Stimulated activated CD8-positive, alpha-beta memory T cell treated with anti-CD3 and anti-CD28 coated beads, Interleukin-4, amount 100 ng/mL, for 4 hours (primary cell): ENCODE measurements around the gene CHMP5.

ENCODE experiments used
- DNase-seq, 2 donors: peaks; one replicate each; pipeline ENCODE4 v3.0.0-alpha.2; 2020; ENCODE audit warnings: low read depth in 2 of 2, low spot score in 1 of 2

The CHMP5 gene

GRCh38 chr9:33264473-33265177 lies at the start of gene CHMP5, which contains the start of gene BAG1:
Gene CHMP5 (plus strand): TSS chr9:33265049. CDS start chr9:33265079, 30 bp downstream.
Gene BAG1 (minus strand): TSS chr9:33264708.
- peak; percentile 99 to 100 for DNase-seq

GRCh38 chr9:33220681-33221567 lies 43.9 kb upstream of the CHMP5 start:
- no peak for DNase-seq

DNA sequence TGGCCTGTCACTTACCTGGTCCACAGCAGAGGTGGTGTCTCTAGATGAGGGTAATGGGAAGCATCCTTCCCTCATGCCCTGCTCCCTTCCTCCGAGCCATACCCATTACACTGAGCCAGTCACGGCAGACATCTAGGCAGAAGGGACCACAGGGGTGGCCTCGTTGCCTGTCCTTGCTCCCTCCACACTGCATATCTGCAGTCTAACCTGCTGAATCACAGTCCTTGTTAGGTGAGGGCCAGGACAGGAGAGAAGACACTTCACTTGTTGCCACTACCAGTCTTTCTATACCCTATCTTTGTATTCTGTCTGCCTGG lies 43.3 kb upstream of the CHMP5 start:
- DNase-seq, result no peak

DNA sequence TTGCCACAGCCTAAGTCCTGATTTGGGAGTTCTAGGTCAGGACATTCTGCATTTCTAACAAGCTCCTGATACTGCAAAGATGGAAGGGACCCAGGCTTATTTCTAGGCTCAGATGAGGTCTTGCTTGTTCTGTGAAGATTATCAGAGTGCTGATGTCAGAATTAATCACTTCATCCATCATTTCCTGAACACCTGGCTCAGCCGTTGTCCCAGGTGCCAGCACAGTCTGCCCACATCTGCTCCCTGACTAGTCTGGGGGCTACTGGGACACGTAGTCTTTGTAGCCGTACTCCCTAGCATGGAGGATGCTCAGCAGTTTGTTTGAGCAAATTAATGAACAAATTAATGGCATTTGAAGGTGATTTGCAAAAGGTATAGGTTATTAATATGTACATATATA lies 42.8 kb upstream of the CHMP5 start:
- no peak for DNase-seq

GRCh38 chr9:33223696-33224095 lies 41.2 kb upstream of the CHMP5 start:
- DNase-seq, result no peak

DNA sequence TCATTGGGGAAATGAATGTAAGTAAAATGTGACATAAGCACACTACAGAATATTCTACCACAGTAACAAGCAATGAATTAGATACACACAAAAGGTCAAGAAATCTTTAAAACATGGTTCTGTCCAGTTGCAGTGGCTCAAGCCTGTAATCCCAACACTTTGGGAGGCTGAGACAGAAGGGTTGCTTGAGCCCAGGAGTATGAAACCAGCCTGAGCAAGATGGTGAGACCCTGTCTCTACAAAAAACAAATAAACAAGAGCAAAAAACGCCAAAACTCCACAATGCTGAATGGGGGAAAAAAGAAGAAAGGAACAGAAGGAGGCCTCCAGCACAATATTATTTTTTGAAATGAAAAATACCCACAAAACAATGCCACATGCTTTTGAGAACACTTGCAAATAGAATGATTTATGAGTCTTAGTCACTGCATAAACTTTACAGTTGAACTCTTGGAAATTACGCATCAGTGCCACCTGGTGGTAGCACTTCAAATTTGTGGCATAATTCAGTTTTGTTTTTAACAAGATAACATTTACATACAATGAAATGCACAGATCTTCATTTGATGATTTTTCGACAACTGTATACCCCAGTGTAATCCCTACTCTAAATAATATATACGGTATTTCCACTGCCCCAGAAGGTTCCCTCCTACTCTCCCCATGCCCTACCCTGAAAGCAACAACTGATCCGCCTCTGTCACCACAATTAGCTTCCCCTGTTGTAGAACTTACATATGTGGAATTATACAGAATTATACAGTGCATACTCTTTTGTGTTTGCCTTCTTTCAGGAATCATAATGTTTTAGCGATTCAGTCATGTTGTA lies 39.3 kb upstream of the CHMP5 start:
- DNase-seq, result peak; percentile 41 to 54

DNA sequence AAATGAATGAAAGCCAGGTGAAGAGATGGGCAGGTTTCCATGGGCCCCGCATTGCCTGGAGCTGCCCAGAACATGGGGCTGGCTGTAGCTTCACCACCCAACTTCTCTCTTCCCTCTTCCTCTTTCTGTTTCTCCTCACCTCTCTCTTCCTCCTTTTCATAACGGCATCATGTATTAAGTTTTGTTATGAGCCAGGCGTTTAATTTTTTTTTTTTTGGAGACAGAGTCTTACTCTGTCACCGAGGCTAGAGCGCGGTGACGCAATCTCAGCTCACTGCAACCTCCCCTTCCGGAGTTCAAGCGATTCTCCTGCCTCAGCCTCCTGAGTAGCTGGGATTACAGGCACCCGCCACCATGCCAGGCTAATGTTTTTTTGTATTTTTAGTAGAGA lies 37.8 kb upstream of the CHMP5 start:
- no peak for DNase-seq

- DNase-seq, result no peak
Observed at GRCh38 chr9:33227741-33228140, 37.1 kb upstream of the CHMP5 start.

DNA sequence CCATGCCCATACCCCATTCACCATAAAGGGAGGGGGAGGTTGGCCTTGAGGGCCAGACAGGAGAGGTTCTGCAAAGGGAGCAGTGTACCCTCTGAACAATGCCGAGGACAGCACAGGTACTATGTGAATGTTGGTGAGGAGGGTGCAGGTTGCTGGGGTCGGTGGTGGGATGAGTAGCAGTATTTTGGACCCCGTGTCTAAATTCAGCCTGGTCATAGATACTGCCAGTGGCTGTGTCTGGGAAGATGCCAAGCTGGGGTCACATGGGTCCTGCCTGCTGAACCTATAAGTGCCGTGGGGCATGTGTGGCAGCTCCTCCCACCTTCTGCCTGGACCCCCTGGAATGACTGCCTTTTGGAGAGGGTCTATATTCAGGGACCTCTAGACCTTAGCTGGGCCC lies 36.2 kb upstream of the CHMP5 start:
- no peak for DNase-seq

DNA sequence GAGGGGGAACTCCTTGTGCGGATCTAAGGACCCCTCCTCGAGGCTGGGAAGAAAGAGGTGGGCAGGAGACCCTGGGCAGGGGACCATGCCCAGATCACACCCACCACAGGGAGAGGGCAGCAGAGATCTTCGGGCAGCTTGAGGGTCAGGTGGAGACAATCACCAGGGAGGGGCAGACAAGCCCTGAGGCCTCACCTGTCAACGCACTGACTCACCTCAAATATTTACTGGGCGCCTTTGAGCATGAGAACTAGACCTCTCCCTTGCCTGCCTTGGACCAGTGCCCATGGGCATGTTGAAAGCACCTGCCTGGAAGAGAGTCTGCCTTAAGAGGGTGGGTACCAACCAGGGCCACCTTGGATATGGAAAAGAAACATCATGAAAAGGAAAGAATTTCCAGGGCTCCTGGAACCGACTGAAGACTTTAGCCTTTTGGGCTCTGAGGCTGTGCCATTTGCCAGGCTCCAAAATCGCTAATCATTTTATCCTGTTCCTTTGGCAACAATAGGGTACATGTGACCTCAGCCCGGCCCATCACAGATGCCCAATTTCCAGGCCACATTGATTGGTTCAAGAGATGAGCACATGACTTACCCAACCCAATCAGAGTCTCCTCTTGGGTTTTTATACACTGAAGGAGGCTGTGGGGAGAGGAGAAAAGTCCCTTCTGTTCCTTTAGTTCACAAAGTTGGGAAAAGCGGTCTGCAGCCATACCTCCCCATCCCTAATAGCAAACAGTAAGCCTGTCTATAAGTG lies 35.3 kb upstream of the CHMP5 start:
- no peak for DNase-seq

DNA sequence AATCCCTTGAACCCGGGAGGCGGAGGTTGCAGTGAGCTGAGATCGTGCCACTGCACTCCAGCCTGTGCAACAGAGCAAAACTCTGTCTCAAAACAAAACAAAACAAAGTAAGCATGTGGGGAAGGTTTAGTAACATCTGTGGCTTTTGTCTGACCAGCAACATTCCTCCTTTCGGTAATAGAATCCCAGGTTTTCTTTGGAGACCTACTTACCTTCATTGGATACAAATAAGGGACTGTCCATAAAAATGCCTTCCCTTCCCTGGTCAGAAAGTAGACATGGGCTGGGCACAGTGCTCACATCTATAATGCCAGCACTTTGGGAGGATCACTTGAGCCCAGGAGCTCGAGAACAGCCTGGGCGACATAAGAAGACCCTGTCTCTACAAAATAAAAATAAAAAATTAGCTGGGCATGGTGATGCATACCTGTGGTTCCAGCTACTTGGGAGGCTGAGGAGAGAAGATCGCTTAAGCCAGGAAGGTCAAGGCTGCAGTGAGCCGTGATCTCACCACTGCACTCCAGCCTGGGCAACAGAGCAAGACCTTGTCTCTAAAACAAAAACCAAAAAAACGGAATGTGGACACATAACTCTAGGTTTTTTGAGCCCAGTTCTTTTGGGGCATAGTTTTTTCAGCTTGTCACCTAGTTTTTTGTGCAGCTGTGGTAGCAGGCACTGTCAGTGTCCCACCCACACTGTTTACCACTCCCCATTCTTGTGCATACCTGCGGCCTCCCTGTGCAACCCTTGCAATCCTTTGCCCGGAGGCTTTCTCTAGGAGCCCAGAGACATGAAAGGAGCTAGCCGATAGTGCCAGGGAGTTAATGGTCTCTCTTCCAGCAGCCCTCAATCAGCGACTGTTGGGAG lies 33.9 kb upstream of the CHMP5 start:
- no peak for DNase-seq

GRCh38 chr9:33231623-33231942 lies 33.3 kb upstream of the CHMP5 start:
- no peak for DNase-seq

- no peak for DNase-seq
Observed at GRCh38 chr9:33232815-33233214, 32.0 kb upstream of the CHMP5 start.

GRCh38 chr9:33233626-33234342 lies 31.1 kb upstream of the CHMP5 start:
- no peak for DNase-seq

DNA sequence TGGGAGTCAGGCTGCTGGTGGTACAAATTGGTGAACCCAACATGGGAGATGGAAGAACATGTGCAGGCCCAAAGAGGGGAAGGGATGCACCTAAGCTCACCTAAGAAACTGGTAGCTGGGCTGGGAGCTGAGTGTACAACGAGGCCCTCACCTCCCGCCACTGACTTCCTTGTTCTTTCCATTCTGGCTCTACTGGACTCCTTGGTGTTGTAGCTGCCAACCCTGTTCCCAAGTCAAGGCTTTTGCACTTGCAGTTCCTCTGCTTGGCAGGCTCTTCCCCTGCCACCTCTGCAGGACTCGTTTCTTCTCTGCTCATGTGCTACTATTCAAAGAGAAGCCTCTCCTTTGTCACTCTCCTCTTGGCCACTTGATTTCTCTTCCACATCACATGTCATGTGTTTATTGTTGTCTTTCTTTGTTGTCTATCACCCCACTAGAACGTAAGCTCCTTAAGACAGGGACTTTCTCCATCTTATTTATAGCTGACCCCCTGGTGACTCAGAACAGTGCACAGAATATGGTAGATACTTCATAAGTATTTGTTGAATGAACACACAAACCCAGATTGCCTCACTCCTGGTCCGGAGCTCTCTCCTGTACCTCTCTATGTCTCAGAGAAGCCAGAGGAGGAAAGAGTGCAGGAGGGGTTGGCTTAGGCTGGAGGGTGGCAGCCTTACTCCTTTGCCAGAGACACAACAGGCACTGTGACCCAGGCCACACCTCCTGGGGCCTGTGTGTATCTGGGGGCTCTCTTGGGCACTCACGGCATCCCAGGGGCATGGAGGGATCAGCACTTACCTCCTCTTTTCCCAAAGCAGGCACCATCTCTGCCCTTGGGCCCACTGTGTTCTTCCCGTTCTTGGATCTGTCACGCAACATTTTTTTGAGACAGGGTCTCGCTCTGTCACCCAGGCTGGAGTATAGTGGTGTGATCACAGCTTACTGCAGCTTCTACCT lies 30.1 kb upstream of the CHMP5 start:
- no peak for DNase-seq

DNA sequence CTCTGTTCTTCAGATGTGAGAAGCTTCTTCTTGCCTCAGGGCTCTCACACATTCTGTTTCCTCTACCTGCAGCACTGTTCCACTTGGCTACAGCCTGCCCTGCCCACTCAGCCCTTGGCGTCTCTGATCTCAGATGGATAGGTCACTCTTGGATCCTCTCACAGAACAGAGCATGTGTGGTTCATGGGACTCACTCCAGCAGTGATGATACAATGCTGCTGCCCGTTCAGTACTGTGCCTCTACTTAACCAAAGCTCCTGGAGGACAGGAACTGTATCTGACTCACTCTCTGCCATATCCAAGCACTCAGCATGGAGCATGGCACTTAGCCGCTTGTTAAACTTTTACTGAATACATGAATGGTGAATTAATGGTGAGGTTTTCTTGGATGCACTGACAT lies 28.3 kb upstream of the CHMP5 start:
- no peak for DNase-seq

GRCh38 chr9:33239921-33240320 lies 24.9 kb upstream of the CHMP5 start, which contains the start of gene SPINK4:
Gene SPINK4 (plus strand): TSS chr9:33240167. CDS start chr9:33240209, 42 bp downstream.
- no peak for DNase-seq

- DNase-seq, result no peak
Observed at GRCh38 chr9:33241298-33241697, 23.6 kb upstream of the CHMP5 start.
